ENCODE data around the gene SYT7. TPM values are rescaled to one million over a fixed set of nuclear protein-coding genes. Genes with fewer than 3 reads are reported as not detected.

SYT7 gene
- total RNA-seq, 2 donors from 2014 or later: 2.0 to 3.4 TPM

GRCh38 chr11:61526229-61526628 lies 54.6 kb downstream of the SYT7 start:
- DNase-seq: no peak
- Mint-ChIP-seq H3K4me1 (peaks cover 11% of the 10 kb centered on the region), H3K36me3 (ENCODE audit: low read depth) (no peaks in the 10 kb centered on the region), H3K27me3 (ENCODE audit: insufficient read depth) (peaks cover 1% of the 10 kb centered on the region), H3K27ac (no peak overlapping the region), H3K9me3 (no peaks in the 10 kb centered on the region), H3K4me3 (no peak overlapping the region)
- Histone ChIP-seq H3K27ac (ENCODE audit: low read depth, low read length) (no peak overlapping the region), H3K4me1 (ENCODE audit: control insufficient read depth, insufficient read depth, low read length) (peaks cover 3% of the 10 kb centered on the region), H3K4me3 (ENCODE audit: low read length) (no peak overlapping the region), H3K36me3 (ENCODE audit: control insufficient read depth, insufficient read depth, low read length) (no peaks in the 10 kb centered on the region), H3K9me3 (ENCODE audit: control insufficient read depth, low read length) (no peaks in the 10 kb centered on the region), H3K9ac (ENCODE audit: extremely low read depth, low read length, poor library complexity, severe bottlenecking) (no peak overlapping the region), H3K27me3 (ENCODE audit: control insufficient read depth, insufficient read depth, low read length, poor library complexity, severe bottlenecking) (no peaks in the 10 kb centered on the region)
- WGBS, 2 experiments (ENCODE audit: insufficient coverage in 1 of 2, insufficient read length in 1 of 2): 94 to 100% methylated on average over 1 of the region's 1 CpG
- no peak for TF ChIP-seq CTCF (conservative IDR thresholded peaks at IDR 0.05)

- peaks cover 3% of the 10 kb centered on the region for H3K4me1 ChIP-seq (ENCODE audit: control insufficient read depth, insufficient read depth, low read length)
- no peak overlapping the region for H3K27ac ChIP-seq (ENCODE audit: low read depth, low read length)
- H3K9ac ChIP-seq (ENCODE audit: extremely low read depth, low read length, poor library complexity, severe bottlenecking): no peak overlapping the region
- no peak for TF ChIP-seq CTCF (conservative IDR thresholded peaks at IDR 0.05)
- H3K9me3 ChIP-seq (ENCODE audit: control insufficient read depth, low read length): no peaks in the 10 kb centered on the region
- H3K36me3 ChIP-seq (ENCODE audit: control insufficient read depth, insufficient read depth, low read length): no peaks in the 10 kb centered on the region
- H3K4me1 Mint-ChIP-seq: peaks cover 11% of the 10 kb centered on the region
- no peaks in the 10 kb centered on the region for H3K36me3 Mint-ChIP-seq (ENCODE audit: low read depth)
- WGBS, 2 experiments (ENCODE audit: insufficient coverage in 1 of 2, insufficient read length in 1 of 2): 94 to 95% methylated on average over 17 to 19 of the region's 19 CpGs
- H3K9me3 Mint-ChIP-seq: no peaks in the 10 kb centered on the region
- no peak overlapping the region for H3K27ac Mint-ChIP-seq
- H3K4me3 Mint-ChIP-seq: no peak overlapping the region
- H3K27me3 ChIP-seq (ENCODE audit: control insufficient read depth, insufficient read depth, low read length, poor library complexity, severe bottlenecking): no peaks in the 10 kb centered on the region
- peaks cover 1% of the 10 kb centered on the region for H3K27me3 Mint-ChIP-seq (ENCODE audit: insufficient read depth)
- no peak overlapping the region for H3K4me3 ChIP-seq (ENCODE audit: low read length)
- DNase-seq: no peak
Measured at GRCh38 chr11:61524963-61525587, 55.8 kb downstream of the SYT7 start.

- no peak overlapping the region for H3K27ac ChIP-seq (ENCODE audit: low read depth, low read length)
- peaks cover 3% of the 10 kb centered on the region for H3K4me1 ChIP-seq (ENCODE audit: control insufficient read depth, insufficient read depth, low read length)
- no peak for TF ChIP-seq CTCF (conservative IDR thresholded peaks at IDR 0.05)
- H3K9me3 ChIP-seq (ENCODE audit: control insufficient read depth, low read length): no peaks in the 10 kb centered on the region
- no peaks in the 10 kb centered on the region for H3K36me3 ChIP-seq (ENCODE audit: control insufficient read depth, insufficient read depth, low read length)
- 87 to 94% methylated on average over 8 to 12 of the region's 12 CpGs for WGBS, 2 experiments (ENCODE audit: insufficient coverage in 1 of 2, insufficient read length in 1 of 2)
- H3K27me3 Mint-ChIP-seq (ENCODE audit: insufficient read depth): peaks cover 1% of the 10 kb centered on the region
- no peak overlapping the region for H3K4me3 ChIP-seq (ENCODE audit: low read length)
- H3K9ac ChIP-seq (ENCODE audit: extremely low read depth, low read length, poor library complexity, severe bottlenecking): no peak overlapping the region
- H3K36me3 Mint-ChIP-seq (ENCODE audit: low read depth): no peaks in the 10 kb centered on the region
- H3K9me3 Mint-ChIP-seq: no peaks in the 10 kb centered on the region
- H3K27ac Mint-ChIP-seq: no peak overlapping the region
- no peak for DNase-seq
- peaks cover 11% of the 10 kb centered on the region for H3K4me1 Mint-ChIP-seq
- no peak overlapping the region for H3K4me3 Mint-ChIP-seq
- no peaks in the 10 kb centered on the region for H3K27me3 ChIP-seq (ENCODE audit: control insufficient read depth, insufficient read depth, low read length, poor library complexity, severe bottlenecking)
Measured at GRCh38 chr11:61524446-61524845, 56.4 kb downstream of the SYT7 start.

All from endodermal cell (in vitro differentiated cells).